Cardiac muscle cell (in vitro differentiated cells and primary cell): ENCODE measurements around the gene MPDZ. TPM values are rescaled to one million over a fixed set of nuclear protein-coding genes. Genes with fewer than 3 reads are reported as not detected.
"Not testable (repeated sequence)": the region's sequence is repeated elsewhere in the genome, so short reads cannot be mapped to it uniquely, and the experiment has no call there.

Experiments used
- DNase-seq, 2 donors: peaks; one replicate each; pipeline versions ENCODE4 v3.0.0 to v3.0.0-alpha.2; 2010 to 2017; ENCODE audit warnings: low read depth in 1 of 2, low spot score in 1 of 2
- H3K27ac ChIP-seq: fragments of 200-600 bp; sonication (generic); 2 replicates; pipeline ENCODE4 v1.5.1; 2016
- H3K27me3 ChIP-seq: fragments of 200-600 bp; sonication (generic); 2 replicates; pipeline ENCODE4 v1.6.0; 2016; ENCODE audit warnings: control low read depth
- H3K36me3 ChIP-seq: fragments of 200-600 bp; sonication (generic); 2 replicates; pipeline ENCODE4 v1.5.1; 2016; ENCODE audit warnings: control low read depth
- H3K4me1 ChIP-seq: fragments of 200-600 bp; sonication (generic); 2 replicates; pipeline ENCODE4 v1.8.1; 2017; ENCODE audit warnings: low read depth, mild to moderate bottlenecking, mixed run types
- H3K4me3 ChIP-seq: fragments of 200-600 bp; sonication (generic); 2 replicates; pipeline ENCODE4 v1.5.1; 2016; ENCODE audit warnings: mild to moderate bottlenecking
- H3K9me3 ChIP-seq: fragments of 200-600 bp; sonication (generic); 2 replicates; pipeline ENCODE4 v1.5.1; 2017; ENCODE audit warnings: low read depth, mild to moderate bottlenecking, control low read depth
- CTCF ChIP-seq: IDR thresholded peaks from 2 replicates; pipeline ENCODE4 v1.5.1; 2012; ENCODE audit warnings: low read depth, mild to moderate bottlenecking, low read length
- polyA plus RNA-seq: library from polyadenylated mRNA; unstranded; fragments of >200 nt; fragmentation: Nextera tagmentation; extraction: Ambion mirVana; gene quantifications from 2 replicates; pipeline ENCODE4 v1.2.1, GENCODE V29; 2016
- total RNA-seq: library from RNA; depleted of rRNA; stranded (reverse); fragments of >200 nt; gene quantifications from 2 replicates; pipeline ENCODE4 v1.2.3, GENCODE V29; 2016

The MPDZ gene
- total and polyA plus RNA-seq, 2 experiments from 2014 or later, result 31.3 to 83.1 TPM

GRCh38 chr9:13239660-13240059 is 39.8 kb downstream of the MPDZ start:
- Histone ChIP-seq H3K4me3 (no peak overlapping the region), H3K27ac (no peak overlapping the region), H3K27me3 (no peaks in the 10 kb centered on the region), H3K4me1 (no peaks in the 10 kb centered on the region), H3K9me3 (no peaks in the 10 kb centered on the region), H3K36me3 (no peaks in the 10 kb centered on the region)
- no peak for DNase-seq
- TF ChIP-seq CTCF, result no peak

- Histone ChIP-seq H3K27me3 (no peaks in the 10 kb centered on the region), H3K4me3 (no peak overlapping the region), H3K4me1 (no peaks in the 10 kb centered on the region), H3K36me3 (no peaks in the 10 kb centered on the region), H3K27ac (no peak overlapping the region), H3K9me3 (no peaks in the 10 kb centered on the region)
- DNase-seq, result no peak
- TF ChIP-seq CTCF, result no peak
Observed at GRCh38 chr9:13239208-13239607, 40.3 kb downstream of the MPDZ start.

- Histone ChIP-seq H3K27ac (no peak overlapping the region), H3K27me3 (no peaks in the 10 kb centered on the region), H3K9me3 (no peaks in the 10 kb centered on the region), H3K4me3 (no peak overlapping the region), H3K36me3 (no peaks in the 10 kb centered on the region), H3K4me1 (no peaks in the 10 kb centered on the region)
- no peak for DNase-seq
- no peak for TF ChIP-seq CTCF
Observed at GRCh38 chr9:13234932-13235331, 44.6 kb downstream of the MPDZ start.

GRCh38 chr9:13228431-13228830 is 51.1 kb downstream of the MPDZ start:
- Histone ChIP-seq H3K27ac (no peak overlapping the region), H3K4me1 (no peaks in the 10 kb centered on the region), H3K4me3 (no peak overlapping the region), H3K9me3 (no peaks in the 10 kb centered on the region), H3K36me3 (no peaks in the 10 kb centered on the region), H3K27me3 (no peaks in the 10 kb centered on the region)
- no peak for TF ChIP-seq CTCF
- no peak for DNase-seq

- Histone ChIP-seq H3K9me3 (no peaks in the 10 kb centered on the region), H3K4me3 (no peak overlapping the region), H3K27ac (no peak overlapping the region), H3K36me3 (peaks cover 20% of the 10 kb centered on the region), H3K4me1 (no peaks in the 10 kb centered on the region), H3K27me3 (no peaks in the 10 kb centered on the region)
- DNase-seq, result no peak
- no peak for TF ChIP-seq CTCF
Observed at GRCh38 chr9:13224366-13224765, 55.1 kb downstream of the MPDZ start.

- H3K27me3 ChIP-seq, DNase-seq, H3K9me3 ChIP-seq, H3K4me3 ChIP-seq, H3K4me1 ChIP-seq, H3K27ac ChIP-seq: not testable (repeated sequence)
- H3K36me3 ChIP-seq, result peaks cover 35% of the 10 kb centered on the region
Observed at GRCh38 chr9:13222733-13223132, 56.8 kb downstream of the MPDZ start.
